Heart right ventricle (tissue), 16 donors: ENCODE results near the gene MOBP. TPM values are rescaled to one million over a fixed set of nuclear protein-coding genes. Genes with fewer than 3 reads are reported as not detected.

ENCODE experiments used
- ATAC-seq, 8 donors: fragments of 200-7000 bp; cut with Tn5 transposase; one replicate each; pipeline ENCODE4 v1.9.1; 2020; ENCODE audit warnings: mild to moderate bottlenecking in 8 of 8, moderate library complexity in 8 of 8, moderate number of reproducible peaks in 1 of 8
- DNase-seq, 2 donors: peaks; one replicate each; pipeline ENCODE4 v3.0.0-alpha.2; 2020
- H3K27ac ChIP-seq, 10 donors: fragments of 200-600 bp; sonication (generic) in 2 of 10; one replicate each; pipeline versions ENCODE4 v1.5.0 to v1.8.0; 2020 to 2022; ENCODE audit warnings: mild to moderate bottlenecking in 3 of 10
- H3K27me3 ChIP-seq, 7 donors: fragments of 200-600 bp; one replicate each; pipeline ENCODE4 v1.8.0; 2021 to 2022; ENCODE audit warnings: mild to moderate bottlenecking in 2 of 7
- H3K36me3 ChIP-seq, 9 donors: fragments of 200-600 bp; sonication (generic) in 1 of 9; one replicate each; pipeline versions ENCODE4 v1.5.0 to v1.8.0; 2020 to 2022; ENCODE audit warnings: mild to moderate bottlenecking in 2 of 9
- H3K4me1 ChIP-seq, 9 donors: fragments of 200-600 bp; sonication (generic) in 1 of 9; one replicate each; pipeline versions ENCODE4 v1.5.0 to v1.8.0; 2020 to 2022; ENCODE audit warnings: mild to moderate bottlenecking in 4 of 9
- H3K4me3 ChIP-seq, 10 donors: fragments of 200-600 bp; sonication (generic) in 2 of 10; one replicate each; pipeline versions ENCODE4 v1.5.0 to v1.8.0; 2020 to 2022; ENCODE audit warnings: mild to moderate bottlenecking in 7 of 10, moderate library complexity in 2 of 10
- H3K9me3 ChIP-seq, 11 donors: fragments of 200-600 bp in 10 of 11; sonication (generic) in 2 of 11; one replicate each; pipeline versions ENCODE4 v1.5.0 to v1.8.0; 2013 to 2022; ENCODE audit warnings: mild to moderate bottlenecking in 2 of 11, control low read depth in 1 of 11, moderate library complexity in 1 of 11
- WGBS, 2 donors: extraction: QIAGEN DNeasy Blood & Tissue Kit; methylation state at CpG; one replicate each; pipeline ENCODE4 v1.1.7; 2013; ENCODE audit warnings: inconsistent platforms in 1 of 2; 5-methylcytosine and 5-hydroxymethylcytosine counted together
- intact Hi-C, 10 donors: fragments of 100-400 bp; cut with DNase I; formaldehyde crosslinking; loops; one replicate each; pipeline versions ENCODE4 v1.11.1 to v1.14.2; 2022
- polyA plus RNA-seq, 2 donors: library from polyadenylated mRNA; stranded (reverse); fragments of 200-250 nt; gene quantifications; one replicate each; pipeline ENCODE4 v1.2.3, GENCODE V29; 2013
- total RNA-seq, 10 donors: library from RNA; stranded (reverse); fragmentation: NEBNext Ultra II Directional in 3 of 10; extraction: Animal tissue kit (Norgen Biotek cat#: 25700) in 3 of 10; gene quantifications; one replicate each; pipeline versions ENCODE4 v1.2.1 to v1.2.4, GENCODE V29; 2021 to 2023
- TF ChIP-seq, protein P1 (sequence below), 9 donors: fragments of 200-600 bp; sonication (generic) in 2 of 9; IDR thresholded peaks; one replicate each; pipeline versions ENCODE4 v1.5.0 to v1.8.0; 2021 to 2022; ENCODE audit warnings: antibody characterized with exemption in 9 of 9, mild to moderate bottlenecking in 5 of 9, moderate library complexity in 1 of 9
- donor health status: Arrhythmogenic right ventricular cardiomyopathy.
- donor health status: ischemic (EF 13 %, LVEDD 7.1; RV severe dilation, severe dysfunction).
- donor health status: healthy with polysubstance abuse.
- donor health status: DM: no; HTN: yes; CAD: no.
- donor health status: DM: no; HTN: no; CAD: no.
- donor health status: ischemic (EF 25% LVEDD 6.9; RV normal size, moderate dysfunction).
- donor health status: ischemic (EF 25% LVEDD 5.7; RV mildly dilated, moderate dysfunction).
- donor health status: healthy.
- donor health status: DM: yes; HTN: yes; CAD: no.
- donor health status: Ischemic cardiomyopathy.
- donor health status: ischemic (EF 35%, LVEDD 5.7; RV mildly dilated, moderate dysfunction).
- donor health status: nonischemic (EF 11% LVEDD 7.7; RV severe dilation, severe dysfunction).
- donor health status: DM: yes; HTN: yes; CAD: no.
- donor health status: PGD.
- donor health status: ischemic (EF 29% LVEDD 5.4; RV normal size, mild dysfunction).
- donor health status: nonischemic (EF 23%, LVEDD 6.1; RV moderate dilation, normal function).

Gene MOBP
- total and polyA plus RNA-seq, 12 donors = 0.01 to 0.59 (median 0.11) TPM; not detected in 7

DNA sequence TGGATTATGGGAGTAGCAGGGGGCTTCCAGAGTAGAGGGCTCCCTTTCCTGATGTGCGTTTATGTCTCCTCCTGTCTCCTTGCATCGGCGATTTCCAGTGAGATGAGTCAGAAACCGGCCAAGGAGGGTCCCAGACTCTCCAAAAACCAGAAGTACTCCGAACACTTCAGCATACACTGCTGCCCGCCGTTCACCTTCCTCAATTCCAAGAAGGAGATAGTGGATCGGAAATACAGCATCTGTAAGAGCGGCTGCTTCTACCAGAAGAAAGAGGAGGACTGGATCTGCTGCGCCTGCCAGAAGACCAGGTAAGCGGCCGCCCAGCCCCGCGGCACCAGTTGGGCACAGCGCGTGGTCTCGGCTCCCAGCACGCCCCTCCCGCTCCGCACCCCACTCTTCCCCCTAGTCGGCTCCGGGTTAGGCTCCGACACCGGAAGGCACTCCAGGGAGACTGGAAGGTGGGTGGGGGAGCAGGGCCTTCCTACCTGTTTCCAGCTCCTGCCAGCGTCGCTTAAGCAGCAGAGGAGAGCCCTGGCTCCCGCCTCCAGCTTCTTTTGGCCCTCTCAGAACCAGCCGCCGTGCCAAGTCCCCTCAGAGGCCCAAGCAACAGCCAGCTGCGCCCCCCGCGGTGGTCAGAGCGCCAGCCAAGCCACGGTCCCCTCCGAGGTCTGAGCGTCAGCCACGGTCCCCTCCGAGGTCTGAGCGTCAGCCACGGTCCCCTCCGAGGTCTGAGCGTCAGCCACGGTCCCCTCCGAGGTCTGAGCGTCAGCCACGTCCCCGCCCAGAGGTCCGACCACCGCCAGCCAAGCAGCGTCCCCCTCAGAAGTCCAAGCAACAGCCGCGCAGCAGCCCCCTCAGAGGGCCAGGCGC lies 34.7 kb downstream of the MOBP start:
- H3K4me3 ChIP-seq = peak overlapping the region in 6 of 10 donors; percentile 3 to 35 (median 25)
- intact Hi-C loops = no loop called here
- ATAC-seq = peak in 1 of 8 donors; percentile 45
- 26 to 29% methylated on average over 53 of the region's 53 CpGs for WGBS, 2 donors
- no peak for DNase-seq
- peaks cover 0 to 7% (median 0%) of the 10 kb centered on the region in 9 donors for H3K4me1 ChIP-seq
- no peak overlapping the region for H3K27ac ChIP-seq
- H3K27me3 ChIP-seq = peaks cover 0 to 59% (median 53%) of the 10 kb centered on the region in 7 donors
- peaks cover 0 to 3% (median 0%) of the 10 kb centered on the region in 11 donors for H3K9me3 ChIP-seq
- H3K36me3 ChIP-seq = no peaks in the 10 kb centered on the region
- TF ChIP-seq, protein P1, sequence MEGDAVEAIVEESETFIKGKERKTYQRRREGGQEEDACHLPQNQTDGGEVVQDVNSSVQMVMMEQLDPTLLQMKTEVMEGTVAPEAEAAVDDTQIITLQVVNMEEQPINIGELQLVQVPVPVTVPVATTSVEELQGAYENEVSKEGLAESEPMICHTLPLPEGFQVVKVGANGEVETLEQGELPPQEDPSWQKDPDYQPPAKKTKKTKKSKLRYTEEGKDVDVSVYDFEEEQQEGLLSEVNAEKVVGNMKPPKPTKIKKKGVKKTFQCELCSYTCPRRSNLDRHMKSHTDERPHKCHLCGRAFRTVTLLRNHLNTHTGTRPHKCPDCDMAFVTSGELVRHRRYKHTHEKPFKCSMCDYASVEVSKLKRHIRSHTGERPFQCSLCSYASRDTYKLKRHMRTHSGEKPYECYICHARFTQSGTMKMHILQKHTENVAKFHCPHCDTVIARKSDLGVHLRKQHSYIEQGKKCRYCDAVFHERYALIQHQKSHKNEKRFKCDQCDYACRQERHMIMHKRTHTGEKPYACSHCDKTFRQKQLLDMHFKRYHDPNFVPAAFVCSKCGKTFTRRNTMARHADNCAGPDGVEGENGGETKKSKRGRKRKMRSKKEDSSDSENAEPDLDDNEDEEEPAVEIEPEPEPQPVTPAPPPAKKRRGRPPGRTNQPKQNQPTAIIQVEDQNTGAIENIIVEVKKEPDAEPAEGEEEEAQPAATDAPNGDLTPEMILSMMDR (IDR thresholded peaks at IDR 0.05) = no peak

DNA sequence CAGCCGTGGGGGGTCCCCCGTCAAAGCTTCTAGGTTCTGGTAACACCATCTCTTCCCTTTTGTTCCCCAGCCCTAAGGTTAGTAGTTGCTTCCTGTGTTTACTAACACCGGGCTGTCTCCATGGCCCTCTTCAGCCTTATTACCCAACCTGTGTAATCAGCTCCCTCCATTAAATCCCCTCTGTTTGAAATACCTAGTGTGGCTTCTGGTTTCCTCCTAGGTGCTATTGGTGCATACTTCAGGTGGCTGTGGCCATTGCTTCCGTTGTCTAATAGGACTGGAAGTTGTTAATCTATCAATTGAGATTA lies 35.3 kb downstream of the MOBP start:
- H3K4me1 ChIP-seq = peaks cover 0 to 7% (median 0%) of the 10 kb centered on the region in 9 donors
- H3K27ac ChIP-seq = no peak overlapping the region
- peaks cover 0 to 62% (median 53%) of the 10 kb centered on the region in 7 donors for H3K27me3 ChIP-seq
- H3K4me3 ChIP-seq = peak overlapping the region in 2 of 10 donors; percentile 27 to 29
- no peak for DNase-seq
- H3K36me3 ChIP-seq = no peaks in the 10 kb centered on the region
- ATAC-seq = no peak
- TF ChIP-seq, protein P1 (IDR thresholded peaks at IDR 0.05) = no peak
- intact Hi-C loops = no loop called here
- H3K9me3 ChIP-seq = peaks cover 0 to 3% (median 0%) of the 10 kb centered on the region in 11 donors
- 47 to 57% methylated on average over 4 of the region's 4 CpGs for WGBS, 2 donors

DNA sequence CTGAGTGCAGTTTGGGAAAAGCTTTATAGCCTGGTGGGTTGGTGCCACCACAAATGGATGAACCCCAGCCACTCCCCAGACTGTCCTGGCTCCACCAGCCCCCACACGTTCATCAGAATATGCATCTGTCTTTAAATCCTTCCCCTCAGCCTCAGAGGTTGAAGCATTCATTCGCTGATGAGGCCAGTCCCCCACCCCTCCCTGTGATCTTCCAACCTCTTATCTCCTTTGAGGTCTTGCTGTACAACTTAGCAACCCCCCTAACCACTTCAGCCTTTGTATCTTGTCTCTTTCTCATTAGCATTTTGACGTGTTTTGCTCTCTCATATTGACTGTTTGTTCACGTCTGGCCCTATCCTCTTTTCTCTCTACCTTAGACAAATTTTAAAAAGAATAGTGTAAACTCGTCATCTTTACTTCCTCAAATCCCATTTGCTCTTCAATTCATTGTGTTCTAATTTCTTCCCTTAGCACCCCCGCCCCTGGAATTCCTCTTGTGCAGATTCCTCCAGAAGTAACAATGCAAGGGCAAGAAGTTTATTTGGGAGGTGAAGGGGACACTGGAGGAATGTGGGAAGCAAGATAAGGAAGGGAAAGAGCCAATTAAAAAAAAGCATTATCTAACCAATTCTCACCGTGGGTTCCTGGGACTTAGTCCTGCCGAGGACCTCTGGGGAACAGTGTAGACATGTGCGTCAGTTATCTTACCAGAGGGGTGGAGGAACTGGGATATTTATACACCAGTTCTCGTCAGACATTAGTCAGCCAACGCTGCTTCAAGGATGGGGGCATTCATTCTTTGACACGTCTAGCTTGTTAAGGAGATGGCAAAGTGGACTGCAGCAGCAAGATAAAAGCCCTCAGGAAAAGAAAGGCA lies 38.6 kb downstream of the MOBP start:
- intact Hi-C loops = no loop called here
- Histone ChIP-seq H3K27me3 (peaks cover 0 to 43% (median 33%) of the 10 kb centered on the region in 7 donors), H3K9me3 (peaks cover 0 to 9% (median 0%) of the 10 kb centered on the region in 11 donors), H3K4me1 (peaks cover 0 to 7% (median 0%) of the 10 kb centered on the region in 9 donors), H3K36me3 (no peaks in the 10 kb centered on the region), H3K27ac (no peak overlapping the region), H3K4me3 (no peak overlapping the region)
- ATAC-seq = peak in 1 of 8 donors; percentile 47
- no peak for DNase-seq
- WGBS, 2 donors = 19 to 24% methylated on average over 12 of the region's 12 CpGs
- TF ChIP-seq, protein P1 (IDR thresholded peaks at IDR 0.05) = no peak

DNA sequence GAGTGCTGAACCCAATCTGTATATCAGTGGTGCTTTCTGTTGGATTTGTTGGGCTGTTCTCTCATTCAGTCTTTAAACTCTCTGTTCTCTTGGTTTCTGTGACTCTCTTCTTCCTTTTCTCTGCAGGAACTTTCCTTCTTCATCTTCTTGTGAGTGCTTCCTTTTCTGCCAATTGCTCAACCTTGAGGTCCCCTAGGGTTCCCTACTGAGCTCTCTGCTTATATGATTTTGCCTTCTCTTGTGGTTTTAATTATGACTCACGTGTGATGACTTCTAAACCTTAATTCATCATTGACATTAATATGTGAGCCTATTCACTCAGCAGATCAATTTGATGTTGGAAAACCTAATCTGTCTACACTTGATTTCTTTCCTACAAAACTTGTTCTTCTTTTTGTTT lies 39.4 kb downstream of the MOBP start:
- H3K9me3 ChIP-seq = peaks cover 0 to 9% (median 0%) of the 10 kb centered on the region in 11 donors
- H3K36me3 ChIP-seq = no peaks in the 10 kb centered on the region
- H3K4me3 ChIP-seq = no peak overlapping the region
- 67 to 79% methylated on average over 1 of the region's 1 CpG for WGBS, 2 donors
- intact Hi-C loops = no loop called here
- ATAC-seq (no peak), DNase-seq (no peak)
- TF ChIP-seq, protein P1 (IDR thresholded peaks at IDR 0.05) = no peak
- peaks cover 0 to 6% (median 0%) of the 10 kb centered on the region in 9 donors for H3K4me1 ChIP-seq
- H3K27me3 ChIP-seq = peaks cover 0 to 35% (median 25%) of the 10 kb centered on the region in 7 donors
- H3K27ac ChIP-seq = no peak overlapping the region
